ENCODE results near the gene DOCK1. TPM values are rescaled to one million over a fixed set of nuclear protein-coding genes. Genes with fewer than 3 reads are reported as not detected.

Gene DOCK1
- total and polyA plus RNA-seq, 4 donors = 10.9 to 82.6 (median 43.3) TPM

DNA sequence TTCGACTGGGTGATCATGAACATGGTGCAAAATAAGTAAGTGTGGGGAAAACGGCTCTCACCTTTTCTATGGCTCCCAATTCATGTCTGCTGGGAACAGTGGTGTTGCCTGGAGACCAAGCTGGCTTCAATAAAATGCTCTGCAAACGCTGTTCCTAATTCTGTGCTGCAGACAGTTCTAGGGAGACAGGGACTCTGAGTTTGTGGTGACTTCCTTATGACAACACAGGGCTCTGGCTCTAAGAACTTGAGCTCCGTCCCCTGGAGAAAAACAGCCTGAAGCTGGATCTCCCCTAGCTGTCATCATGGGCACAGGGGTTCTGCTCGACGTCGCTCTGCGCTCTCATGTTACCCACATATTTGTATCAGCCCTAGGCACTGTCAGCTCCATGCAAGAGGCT, 352.2 kb downstream of the DOCK1 start:
- Histone ChIP-seq H3K36me3 (ENCODE audit: control insufficient read depth in 1 of 2, insufficient read depth in 2 of 2, low read length in 1 of 2) (peaks cover 0 to 4% of the 10 kb centered on the region in 2 donors), H3K9me3 (ENCODE audit: control insufficient read depth, low read length) (no peaks in the 10 kb centered on the region), H3K4me3 (ENCODE audit: low read length in 2 of 2) (no peak overlapping the region), H3K27ac (ENCODE audit: low read depth in 1 of 2, low read length in 2 of 2) (no peak overlapping the region), H3K27me3 (ENCODE audit: control insufficient read depth in 1 of 2, insufficient read depth in 2 of 2, low read length in 1 of 2) (no peaks in the 10 kb centered on the region), H3K4me1 (ENCODE audit: control insufficient read depth in 1 of 2, insufficient read depth in 2 of 2, low read length in 2 of 2) (no peaks in the 10 kb centered on the region)
- WGBS, 2 donors = 64 to 71% methylated on average over 8 of the region's 8 CpGs
- no peak for ATAC-seq (ENCODE audit: low FRiP score)
- no peak for DNase-seq
- intact Hi-C loops (cut with DNase I) = no loop called here

DNA sequence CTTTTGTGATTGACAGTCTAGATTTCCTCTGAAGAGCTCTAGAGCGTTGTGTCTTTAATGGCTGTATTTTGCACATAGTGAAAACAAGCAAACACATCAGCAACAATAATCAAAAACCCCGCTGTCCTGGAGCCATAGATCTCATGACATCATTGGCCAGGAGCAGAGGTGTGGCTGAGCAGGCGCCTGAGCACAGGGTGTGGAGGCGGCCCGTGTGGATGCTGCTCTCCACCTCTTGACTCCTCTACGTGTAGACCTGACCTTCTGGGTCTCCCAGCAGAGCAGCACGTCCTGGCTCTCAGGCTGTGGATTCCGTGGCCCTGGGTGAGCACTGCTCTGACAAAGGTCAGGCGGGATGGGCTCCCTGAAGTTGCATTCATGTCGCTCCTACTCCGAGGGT, 354.1 kb downstream of the DOCK1 start:
- no peak overlapping the region for H3K4me3 ChIP-seq (ENCODE audit: low read length in 2 of 2)
- no peaks in the 10 kb centered on the region for H3K4me1 ChIP-seq (ENCODE audit: control insufficient read depth in 1 of 2, insufficient read depth in 2 of 2, low read length in 2 of 2)
- H3K27ac ChIP-seq (ENCODE audit: low read depth in 1 of 2, low read length in 2 of 2) = no peak overlapping the region
- intact Hi-C loops (cut with DNase I) = no loop called here
- DNase-seq = no peak
- no peaks in the 10 kb centered on the region for H3K27me3 ChIP-seq (ENCODE audit: control insufficient read depth in 1 of 2, insufficient read depth in 2 of 2, low read length in 1 of 2)
- no peak for ATAC-seq (ENCODE audit: low FRiP score)
- H3K9me3 ChIP-seq (ENCODE audit: control insufficient read depth, low read length) = no peaks in the 10 kb centered on the region
- 91 to 92% methylated on average over 11 of the region's 11 CpGs for WGBS, 2 donors
- H3K36me3 ChIP-seq (ENCODE audit: control insufficient read depth in 1 of 2, insufficient read depth in 2 of 2, low read length in 1 of 2) = peaks cover 0 to 4% of the 10 kb centered on the region in 2 donors

DNA sequence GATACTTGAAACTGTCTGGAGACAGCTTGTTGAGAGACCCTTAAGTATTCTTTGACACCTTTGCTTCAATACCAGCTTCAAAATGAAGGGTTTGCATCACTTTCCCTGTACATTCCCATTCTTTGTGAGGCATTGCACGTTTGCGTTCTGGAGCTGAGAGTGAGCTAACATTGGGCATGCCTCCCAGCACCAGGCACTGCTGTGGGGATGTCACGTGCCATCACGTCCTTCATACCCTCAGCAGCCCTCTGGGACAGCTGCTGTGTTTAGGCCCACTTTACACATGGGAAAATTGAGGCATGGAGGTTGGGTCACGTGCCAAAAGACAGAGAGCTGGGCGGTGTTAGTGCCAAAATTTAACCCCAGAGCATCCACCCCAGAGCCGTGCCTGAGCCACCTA, 357.4 kb downstream of the DOCK1 start:
- 86 to 91% methylated on average over 7 of the region's 7 CpGs for WGBS, 2 donors
- no peak overlapping the region for H3K4me3 ChIP-seq (ENCODE audit: low read length in 2 of 2)
- intact Hi-C loops (cut with DNase I) = no loop called here
- no peak for ATAC-seq (ENCODE audit: low FRiP score)
- H3K9me3 ChIP-seq (ENCODE audit: control insufficient read depth, low read length) = no peaks in the 10 kb centered on the region
- no peak for DNase-seq
- no peaks in the 10 kb centered on the region for H3K27me3 ChIP-seq (ENCODE audit: control insufficient read depth in 1 of 2, insufficient read depth in 2 of 2, low read length in 1 of 2)
- H3K36me3 ChIP-seq (ENCODE audit: control insufficient read depth in 1 of 2, insufficient read depth in 2 of 2, low read length in 1 of 2) = peaks cover 0 to under 1% of the 10 kb centered on the region in 2 donors
- no peak overlapping the region for H3K27ac ChIP-seq (ENCODE audit: low read depth in 1 of 2, low read length in 2 of 2)
- no peaks in the 10 kb centered on the region for H3K4me1 ChIP-seq (ENCODE audit: control insufficient read depth in 1 of 2, insufficient read depth in 2 of 2, low read length in 2 of 2)

DNA sequence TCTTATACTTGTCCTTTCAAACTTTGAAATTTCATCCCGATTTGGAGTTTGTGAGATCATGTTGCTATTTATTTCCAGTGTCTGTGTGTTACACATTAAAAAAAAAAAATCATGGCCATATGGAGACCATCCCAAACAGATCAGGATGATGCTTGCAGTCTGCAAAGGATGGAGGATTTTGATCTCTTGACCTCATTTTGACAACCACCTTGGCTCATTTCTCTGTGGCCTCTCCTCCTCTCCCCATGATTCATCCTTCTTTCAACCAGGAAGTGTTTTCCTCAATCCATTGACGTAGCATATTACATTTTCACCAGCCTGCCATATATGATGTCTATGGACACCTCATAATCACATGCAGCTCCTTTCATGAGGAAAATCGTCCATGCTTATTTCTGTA, 360.1 kb downstream of the DOCK1 start:
- Histone ChIP-seq H3K36me3 (ENCODE audit: control insufficient read depth in 1 of 2, insufficient read depth in 2 of 2, low read length in 1 of 2) (no peaks in the 10 kb centered on the region), H3K4me3 (ENCODE audit: low read length in 2 of 2) (no peak overlapping the region), H3K4me1 (ENCODE audit: control insufficient read depth in 1 of 2, insufficient read depth in 2 of 2, low read length in 2 of 2) (no peaks in the 10 kb centered on the region), H3K9me3 (ENCODE audit: control insufficient read depth, low read length) (no peaks in the 10 kb centered on the region), H3K27me3 (ENCODE audit: control insufficient read depth in 1 of 2, insufficient read depth in 2 of 2, low read length in 1 of 2) (no peaks in the 10 kb centered on the region), H3K27ac (ENCODE audit: low read depth in 1 of 2, low read length in 2 of 2) (no peak overlapping the region)
- DNase-seq = no peak
- intact Hi-C loops (cut with DNase I) = no loop called here
- WGBS, 2 donors = 87 to 94% methylated on average over 3 of the region's 3 CpGs
- no peak for ATAC-seq (ENCODE audit: low FRiP score)

- intact Hi-C loops (cut with DNase I) = no loop called here
- Histone ChIP-seq H3K27ac (ENCODE audit: low read depth in 1 of 2, low read length in 2 of 2) (no peak overlapping the region), H3K4me1 (ENCODE audit: control insufficient read depth in 1 of 2, insufficient read depth in 2 of 2, low read length in 2 of 2) (no peaks in the 10 kb centered on the region), H3K4me3 (ENCODE audit: low read length in 2 of 2) (no peak overlapping the region), H3K27me3 (ENCODE audit: control insufficient read depth in 1 of 2, insufficient read depth in 2 of 2, low read length in 1 of 2) (no peaks in the 10 kb centered on the region), H3K9me3 (ENCODE audit: control insufficient read depth, low read length) (no peaks in the 10 kb centered on the region), H3K36me3 (ENCODE audit: control insufficient read depth in 1 of 2, insufficient read depth in 2 of 2, low read length in 1 of 2) (no peaks in the 10 kb centered on the region)
- 84 to 94% methylated on average over 2 of the region's 2 CpGs for WGBS, 2 donors
- no peak for DNase-seq
- no peak for ATAC-seq (ENCODE audit: low FRiP score)
These were observed 361.2 kb downstream of the DOCK1 start for GRCh38 chr10:127266431-127266830.

DNA sequence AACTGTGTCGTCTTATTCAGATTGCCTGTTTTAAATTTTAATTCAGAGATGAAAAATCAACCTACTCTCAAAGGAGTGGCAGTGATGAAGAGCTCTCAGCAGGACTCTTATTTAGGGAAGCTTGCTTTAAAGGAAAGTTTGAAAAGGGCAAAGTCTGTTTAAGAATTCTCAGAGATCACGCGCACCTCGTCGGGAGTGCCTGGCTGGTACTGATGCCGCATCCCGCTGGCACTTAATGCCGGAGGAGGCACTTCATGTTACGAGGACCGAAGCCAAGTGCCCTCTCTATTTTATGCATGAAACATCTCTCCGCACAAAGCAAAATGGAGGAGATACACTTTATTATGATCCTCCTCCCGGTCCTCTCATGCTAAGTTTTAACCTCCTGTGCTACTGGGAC, 362.2 kb downstream of the DOCK1 start:
- Histone ChIP-seq H3K27me3 (ENCODE audit: control insufficient read depth in 1 of 2, insufficient read depth in 2 of 2, low read length in 1 of 2) (no peaks in the 10 kb centered on the region), H3K36me3 (ENCODE audit: control insufficient read depth in 1 of 2, insufficient read depth in 2 of 2, low read length in 1 of 2) (no peaks in the 10 kb centered on the region), H3K9me3 (ENCODE audit: control insufficient read depth, low read length) (no peaks in the 10 kb centered on the region), H3K27ac (ENCODE audit: low read depth in 1 of 2, low read length in 2 of 2) (no peak overlapping the region), H3K4me3 (ENCODE audit: low read length in 2 of 2) (no peak overlapping the region), H3K4me1 (ENCODE audit: control insufficient read depth in 1 of 2, insufficient read depth in 2 of 2, low read length in 2 of 2) (no peaks in the 10 kb centered on the region)
- WGBS, 2 donors = 96% methylated on average over 12 of the region's 12 CpGs
- intact Hi-C loops (cut with DNase I) = no loop called here
- no peak for DNase-seq
- no peak for ATAC-seq (ENCODE audit: low FRiP score)

DNA sequence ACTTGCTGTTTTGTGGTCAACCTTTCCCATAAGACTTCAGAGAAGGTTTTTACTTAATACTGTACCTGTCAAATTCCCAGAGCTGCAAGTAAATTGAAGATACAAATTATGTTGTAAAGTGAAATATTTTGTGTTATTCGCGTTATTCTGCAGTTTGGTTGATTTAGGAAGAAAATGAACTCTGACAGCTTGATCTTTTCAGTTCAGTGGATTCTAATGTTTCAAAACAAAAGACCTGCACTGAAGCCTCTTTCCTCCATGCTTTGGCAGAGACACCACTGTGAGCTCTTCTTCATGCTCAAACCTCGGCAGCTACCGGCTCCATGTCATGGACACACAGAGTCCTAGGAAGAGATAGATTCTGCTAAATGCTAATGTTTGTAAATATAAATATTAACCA, 366.8 kb downstream of the DOCK1 start:
- Histone ChIP-seq H3K27ac (ENCODE audit: low read depth in 1 of 2, low read length in 2 of 2) (no peak overlapping the region), H3K36me3 (ENCODE audit: control insufficient read depth in 1 of 2, insufficient read depth in 2 of 2, low read length in 1 of 2) (no peaks in the 10 kb centered on the region), H3K27me3 (ENCODE audit: control insufficient read depth in 1 of 2, insufficient read depth in 2 of 2, low read length in 1 of 2) (no peaks in the 10 kb centered on the region), H3K4me3 (ENCODE audit: low read length in 2 of 2) (no peak overlapping the region), H3K9me3 (ENCODE audit: control insufficient read depth, low read length) (no peaks in the 10 kb centered on the region), H3K4me1 (ENCODE audit: control insufficient read depth in 1 of 2, insufficient read depth in 2 of 2, low read length in 2 of 2) (no peaks in the 10 kb centered on the region)
- DNase-seq (no peak), ATAC-seq (ENCODE audit: low FRiP score) (no peak)
- intact Hi-C loops (cut with DNase I) = no loop called here
- WGBS, 2 donors = 90 to 97% methylated on average over 4 of the region's 4 CpGs

DNA sequence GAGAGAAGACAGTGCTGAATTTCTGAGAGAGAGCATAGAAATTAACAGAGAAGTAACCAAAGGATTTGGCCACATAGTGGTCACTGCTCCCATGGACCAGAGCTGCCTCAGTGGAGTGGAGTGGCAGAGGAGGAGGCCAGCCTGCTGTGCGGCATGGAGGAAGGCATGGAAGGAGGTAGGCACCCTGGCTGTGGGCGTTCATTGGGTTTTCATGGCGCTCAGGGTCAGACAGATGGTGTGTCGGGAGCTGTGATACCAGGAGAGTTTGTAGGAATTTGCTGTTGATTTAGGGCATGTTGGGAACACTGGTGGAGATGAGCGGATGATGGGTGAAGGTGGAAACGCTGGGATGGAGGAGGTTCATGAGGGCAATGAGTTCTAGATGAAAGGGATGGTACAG, 370.0 kb downstream of the DOCK1 start:
- WGBS, 2 donors = 98 to 99% methylated on average over 6 of the region's 6 CpGs
- Histone ChIP-seq H3K9me3 (ENCODE audit: control insufficient read depth, low read length) (no peaks in the 10 kb centered on the region), H3K4me3 (ENCODE audit: low read length in 2 of 2) (no peak overlapping the region), H3K4me1 (ENCODE audit: control insufficient read depth in 1 of 2, insufficient read depth in 2 of 2, low read length in 2 of 2) (no peaks in the 10 kb centered on the region), H3K27ac (ENCODE audit: low read depth in 1 of 2, low read length in 2 of 2) (no peak overlapping the region), H3K36me3 (ENCODE audit: control insufficient read depth in 1 of 2, insufficient read depth in 2 of 2, low read length in 1 of 2) (no peaks in the 10 kb centered on the region), H3K27me3 (ENCODE audit: control insufficient read depth in 1 of 2, insufficient read depth in 2 of 2, low read length in 1 of 2) (no peaks in the 10 kb centered on the region)
- ATAC-seq (ENCODE audit: low FRiP score) (no peak), DNase-seq (no peak)
- intact Hi-C loops (cut with DNase I) = no loop called here

- intact Hi-C loops (cut with DNase I) = no loop called here
- 91 to 92% methylated on average over 10 of the region's 10 CpGs for WGBS, 2 donors
- H3K4me3 ChIP-seq (ENCODE audit: low read length in 2 of 2) = no peak overlapping the region
- no peak for ATAC-seq (ENCODE audit: low FRiP score)
- no peak overlapping the region for H3K27ac ChIP-seq (ENCODE audit: low read depth in 1 of 2, low read length in 2 of 2)
- no peak for DNase-seq
- no peaks in the 10 kb centered on the region for H3K9me3 ChIP-seq (ENCODE audit: control insufficient read depth, low read length)
- no peaks in the 10 kb centered on the region for H3K4me1 ChIP-seq (ENCODE audit: control insufficient read depth in 1 of 2, insufficient read depth in 2 of 2, low read length in 2 of 2)
- H3K36me3 ChIP-seq (ENCODE audit: control insufficient read depth in 1 of 2, insufficient read depth in 2 of 2, low read length in 1 of 2) = no peaks in the 10 kb centered on the region
- no peaks in the 10 kb centered on the region for H3K27me3 ChIP-seq (ENCODE audit: control insufficient read depth in 1 of 2, insufficient read depth in 2 of 2, low read length in 1 of 2)
These were observed 370.7 kb downstream of the DOCK1 start for GRCh38 chr10:127275793-127276450.
